Measurements from ENCODE around the gene WDR1.

DNA sequence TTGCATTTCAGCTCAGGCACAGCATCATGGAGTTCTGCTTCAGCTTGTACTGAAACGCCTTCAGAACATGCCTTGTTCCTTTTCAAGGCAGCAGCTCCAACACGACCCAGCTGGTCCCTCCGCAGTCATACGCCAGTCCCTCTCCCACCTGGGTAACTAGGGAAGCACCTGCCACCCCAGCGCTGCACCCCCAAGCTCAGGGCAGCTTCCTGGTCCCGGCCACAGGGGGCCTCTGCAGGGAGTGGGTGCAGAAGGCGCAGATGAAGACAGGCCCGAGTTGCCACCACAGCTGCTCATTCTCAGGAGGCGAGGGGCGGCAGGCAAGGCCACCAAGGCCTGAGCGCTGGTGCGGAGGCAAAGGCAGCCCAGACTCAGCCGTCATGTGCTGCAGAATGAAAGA is 21.8 kb downstream of the WDR1 start:
- TF ChIP-seq EZH2 (IDR thresholded peaks at IDR 0.05; ENCODE audit: insufficient read depth, poor library complexity, severe bottlenecking) (no peak), EZH2phosphoT487 (IDR thresholded peaks at IDR 0.05; ENCODE audit: insufficient read depth, low read depth) (no peak)

All from GM23248 (cell line).